DMS153 treated with DMSO at 0.1 percent for 48 hours (cell line): ENCODE data around the gene HMGCS1.
"Not testable (repeated sequence)": the region's sequence is repeated elsewhere in the genome, so short reads cannot be mapped to it uniquely, and the experiment has no call there.

ENCODE experiments used
- DNase-seq: peaks from one replicate; lab custom pipeline; 2025; ENCODE audit not compliant: unreplicated experiment; lab: John Stamatoyannopoulos, UW

HMGCS1 gene

DNA sequence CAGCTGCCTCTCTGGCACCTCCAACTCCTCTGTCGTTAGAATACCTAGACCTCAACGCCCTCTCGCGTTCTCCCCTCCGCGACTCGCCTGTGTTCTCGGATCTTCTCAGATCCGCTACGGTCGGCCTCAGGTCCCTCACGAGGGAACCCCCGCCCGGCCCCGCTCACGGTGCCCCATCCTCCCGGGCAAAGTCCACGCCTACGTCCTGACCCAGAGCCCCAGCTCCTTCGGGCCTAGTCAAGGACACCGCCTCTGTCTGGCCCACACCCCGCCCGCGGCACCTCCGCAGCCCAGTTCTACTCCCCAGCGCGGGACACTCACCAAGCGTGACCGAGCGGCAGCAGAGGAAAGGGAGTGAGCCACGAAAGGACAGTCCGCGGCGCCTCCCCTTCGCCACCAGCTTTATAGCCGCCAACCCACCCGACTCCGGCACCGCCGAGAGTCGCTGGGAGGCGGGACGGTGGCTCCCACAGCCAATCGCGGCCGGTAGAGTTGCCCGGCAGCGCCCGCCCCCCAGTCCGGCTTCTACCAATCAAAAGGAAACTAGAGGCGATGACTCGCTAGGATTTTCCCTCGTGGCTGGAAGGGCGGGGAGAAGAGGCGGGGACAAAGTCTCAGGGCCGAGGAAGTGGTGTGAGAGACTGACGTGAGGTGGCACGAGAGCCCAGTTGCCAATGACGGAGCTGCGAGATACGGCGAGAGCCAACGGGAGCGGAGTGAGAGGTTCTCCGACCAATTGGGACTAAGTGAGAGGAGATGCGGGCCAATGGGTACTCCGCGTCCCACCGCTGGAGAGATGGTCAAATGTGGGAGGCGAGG lies at the start of gene HMGCS1:
TSS of gene HMGCS1 (minus strand) at position 378 of the 819 bp plus-strand sequence. CDS start 14,447 bp downstream, outside the sequence.
- peak; percentile 99 for DNase-seq

DNA sequence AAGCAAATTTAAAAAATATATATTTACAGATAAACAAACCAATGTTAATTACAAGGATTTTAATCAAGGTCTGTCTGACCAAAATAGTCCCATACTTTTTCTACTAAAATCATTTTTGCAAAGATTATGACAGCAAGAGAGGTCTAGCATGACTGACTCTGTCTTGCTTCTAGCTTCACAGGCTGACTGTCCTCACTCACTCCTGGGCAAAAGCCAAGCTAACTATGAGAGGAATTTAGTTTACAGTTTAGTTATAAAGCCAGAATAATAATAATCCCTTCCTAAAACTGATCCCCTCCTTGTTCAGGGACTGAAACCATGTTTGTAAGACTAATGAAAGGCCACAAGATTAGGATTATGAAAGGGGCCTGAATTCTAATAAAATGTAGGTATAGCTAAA lies 45.5 kb upstream of the HMGCS1 start:
- DNase-seq: no peak

DNA sequence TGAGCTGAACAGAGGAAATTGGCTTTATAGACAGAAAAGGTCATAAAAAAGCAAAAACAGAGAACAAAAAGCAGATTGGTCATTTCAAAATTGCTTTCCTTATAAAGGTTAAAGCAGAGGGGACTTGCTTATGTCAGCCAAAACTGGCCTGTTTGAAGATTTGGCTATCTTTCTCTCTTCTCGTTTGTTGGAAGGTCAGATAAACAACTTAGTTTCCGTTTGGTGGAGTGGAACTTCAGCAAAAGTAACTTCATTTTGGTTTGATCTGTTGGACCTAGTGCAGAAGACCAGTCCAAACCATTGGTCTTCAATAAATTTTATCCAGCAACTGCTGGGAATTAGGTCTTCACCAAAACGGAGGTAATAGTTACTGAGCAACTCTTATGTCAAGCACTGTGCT lies 45.1 kb upstream of the HMGCS1 start:
- no peak for DNase-seq

DNA sequence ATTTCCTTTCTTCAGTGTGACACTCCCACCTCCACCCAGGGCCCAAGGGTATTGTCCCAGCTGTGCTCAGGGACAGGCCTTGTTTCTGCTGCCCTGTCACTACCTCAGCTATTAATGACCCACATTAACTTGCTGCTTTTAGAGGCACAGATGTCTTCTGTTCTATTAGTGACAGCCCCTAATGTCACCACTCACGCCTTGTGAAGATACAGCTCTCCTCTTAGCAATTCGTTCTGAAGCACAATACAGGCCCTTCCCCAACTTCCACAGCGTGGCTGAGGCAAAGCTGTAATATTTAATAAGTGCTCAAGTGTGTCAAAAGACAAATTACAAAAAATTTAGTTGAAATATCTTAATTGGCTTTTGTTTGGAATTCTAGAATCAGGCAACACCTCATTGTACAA lies 44.7 kb upstream of the HMGCS1 start:
- no peak for DNase-seq

DNA sequence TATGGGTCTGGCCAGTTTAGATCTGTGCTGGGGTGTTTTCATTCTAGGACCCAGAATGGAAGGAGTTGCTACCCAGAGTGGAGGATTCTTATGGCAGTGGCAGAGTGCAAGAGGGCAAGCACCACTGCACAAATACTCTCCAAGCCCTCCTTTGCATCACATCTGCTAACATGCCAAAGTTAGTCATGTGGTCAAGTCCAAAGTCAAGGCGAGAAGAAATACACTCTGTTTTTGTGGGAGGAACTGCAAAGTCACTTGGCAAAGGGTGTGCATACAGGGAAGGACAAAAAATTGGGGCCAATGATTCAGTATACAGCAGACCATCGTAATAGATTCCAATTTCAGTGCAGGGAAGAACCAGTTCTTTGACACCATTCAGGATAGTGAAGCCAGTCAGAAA lies 43.9 kb upstream of the HMGCS1 start:
- DNase-seq: no peak

GRCh38 chr5:43354774-43355173 lies 41.6 kb upstream of the HMGCS1 start:
- DNase-seq: no peak

- no peak for DNase-seq
Measured at GRCh38 chr5:43353668-43354067, 40.5 kb upstream of the HMGCS1 start.

DNA sequence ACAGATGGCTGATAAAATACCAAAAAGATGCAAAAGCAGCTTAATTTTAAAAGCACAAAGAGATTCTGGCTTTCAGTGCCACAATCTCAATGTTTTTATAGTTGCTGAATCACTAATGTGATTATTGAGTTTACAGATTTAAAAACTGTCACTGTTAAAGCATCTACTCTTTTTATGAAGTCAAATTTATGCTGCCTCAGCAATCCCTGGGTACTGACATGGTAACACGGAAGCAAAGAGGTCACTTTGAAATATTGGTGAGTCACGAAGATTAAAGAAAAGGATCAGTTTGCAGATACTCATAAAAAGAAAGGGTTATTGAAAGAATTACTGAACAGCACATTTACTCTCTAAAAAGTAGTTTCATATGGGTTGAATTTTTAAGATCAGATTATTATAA lies 39.7 kb upstream of the HMGCS1 start:
- no peak for DNase-seq

DNA sequence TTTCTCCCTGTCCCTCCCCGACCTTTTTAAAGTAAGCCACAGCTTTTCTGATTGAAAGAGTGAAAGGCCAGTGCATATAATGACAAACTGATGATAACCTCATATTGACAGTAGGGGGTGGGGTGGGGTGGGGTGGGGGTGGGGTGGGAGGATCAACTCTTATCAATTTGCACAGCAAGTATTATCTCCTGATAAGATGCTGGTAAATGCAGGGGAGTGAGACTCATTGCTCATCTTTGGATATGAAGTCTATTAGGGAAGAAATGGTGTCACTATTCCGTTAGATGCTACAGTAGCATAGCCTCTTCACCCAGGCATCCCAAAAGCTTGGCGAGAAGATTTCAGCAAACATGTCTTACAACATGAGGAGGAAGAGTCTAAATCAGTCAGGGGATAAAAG lies 38.9 kb upstream of the HMGCS1 start:
- no peak for DNase-seq

DNA sequence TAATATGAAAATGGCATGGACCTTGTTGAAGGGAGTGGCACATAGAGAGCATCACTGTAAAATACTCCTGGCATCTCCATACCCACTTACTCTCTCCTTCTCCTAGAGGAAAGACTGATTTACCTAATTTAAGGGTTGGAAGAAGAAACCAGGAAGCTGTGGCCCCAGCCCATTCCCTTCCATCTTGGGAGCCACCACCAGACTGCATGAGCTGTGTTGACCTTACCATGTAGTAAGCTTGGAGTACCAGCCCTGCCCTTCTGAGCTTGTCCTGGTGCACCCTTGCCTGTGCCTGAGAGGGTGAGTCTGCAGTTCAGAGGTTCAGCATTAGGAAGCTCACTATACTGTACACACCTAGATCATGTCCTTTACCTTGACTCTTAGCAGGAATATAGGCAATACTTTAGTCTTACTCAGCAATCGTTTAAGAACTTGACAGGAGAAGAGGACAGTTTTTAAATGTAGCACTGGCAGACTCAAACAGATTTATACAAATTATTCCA lies 35.7 kb upstream of the HMGCS1 start:
- no peak for DNase-seq

DNA sequence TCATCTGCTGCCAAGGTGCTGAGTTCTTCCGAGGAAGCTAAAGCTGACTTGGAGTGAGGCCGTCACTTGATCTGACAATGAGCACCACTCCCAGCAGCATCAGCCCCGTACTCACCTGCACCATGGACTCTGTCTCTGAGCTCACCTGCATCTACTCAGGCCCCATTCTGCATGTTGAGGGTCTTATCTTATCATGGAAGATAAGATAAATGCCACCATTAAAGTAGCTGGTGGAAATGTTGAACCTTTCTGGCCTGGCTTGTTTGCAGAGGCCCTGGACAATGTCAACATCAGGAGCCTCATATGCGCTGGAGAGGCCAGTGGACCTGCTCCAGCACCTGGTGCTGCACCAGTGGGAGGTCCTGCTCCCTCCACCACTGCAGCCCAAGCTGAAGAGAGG lies 35.0 kb upstream of the HMGCS1 start:
- no peak for DNase-seq

DNA sequence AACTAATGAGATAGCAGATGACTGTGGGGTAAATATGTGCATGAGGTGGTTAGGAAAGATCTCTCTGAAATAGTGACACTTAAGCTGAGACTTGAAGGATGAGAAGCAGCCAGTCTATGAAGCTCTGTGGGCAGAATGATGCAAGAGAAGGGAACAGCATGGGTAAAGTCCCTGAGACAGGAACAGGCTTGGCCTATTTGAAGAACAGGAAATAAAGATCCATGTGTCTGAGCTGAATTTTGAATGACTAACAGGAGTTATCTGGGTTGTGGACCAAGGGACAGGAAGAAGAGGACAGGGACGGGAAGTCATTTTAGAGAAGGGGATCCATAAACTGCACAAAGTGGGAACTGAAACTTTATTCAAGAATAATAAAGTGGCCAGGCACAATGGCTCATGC lies 25.6 kb upstream of the HMGCS1 start:
- no peak for DNase-seq

DNA sequence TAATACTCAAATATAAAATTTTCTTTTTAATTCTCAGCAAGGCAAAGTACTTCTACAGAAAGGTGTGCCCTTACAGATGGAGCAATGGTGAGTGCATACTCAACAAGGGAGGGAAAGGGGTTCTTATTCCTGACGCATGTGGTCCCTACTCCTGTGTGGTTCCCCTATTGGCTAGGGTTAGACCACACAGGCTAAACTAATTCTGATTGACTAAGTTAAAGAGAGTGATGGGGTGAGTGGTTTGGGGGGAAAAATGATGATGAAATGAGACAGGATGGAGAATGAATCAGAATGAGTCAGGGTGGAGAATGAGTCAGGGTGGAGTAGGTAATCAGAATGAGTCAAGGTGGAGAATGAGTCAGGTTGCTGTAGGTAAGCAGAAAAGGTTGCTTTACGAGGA lies 22.9 kb upstream of the HMGCS1 start:
- no peak for DNase-seq

GRCh38 chr5:43335681-43336080 lies 22.5 kb upstream of the HMGCS1 start:
- DNase-seq: no peak

- DNase-seq: no peak
Measured at GRCh38 chr5:43332401-43332800, 19.2 kb upstream of the HMGCS1 start.

DNA sequence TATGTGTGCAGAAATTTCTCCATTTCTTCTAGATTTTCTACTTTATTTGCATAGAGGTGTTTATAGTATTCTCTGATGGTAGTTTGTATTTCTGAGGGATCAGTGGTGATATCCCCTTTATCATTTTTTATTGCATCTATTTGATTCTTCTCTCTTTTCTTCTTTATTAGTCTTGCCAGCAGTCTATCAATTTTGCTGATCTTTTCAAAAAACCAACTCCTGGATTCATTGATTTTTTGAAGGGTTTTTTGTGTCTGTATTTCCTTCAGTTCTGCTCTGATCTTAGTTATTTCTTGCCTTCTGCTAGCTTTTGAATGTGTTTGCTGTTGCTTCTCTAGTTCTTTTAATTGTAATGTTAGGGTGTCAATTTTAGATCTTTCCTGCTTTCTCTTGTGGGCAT lies 12.4 kb upstream of the HMGCS1 start:
- not testable (repeated sequence) for DNase-seq

- DNase-seq: not testable (repeated sequence)
Measured at GRCh38 chr5:43323488-43323887, 10.3 kb upstream of the HMGCS1 start.

DNA sequence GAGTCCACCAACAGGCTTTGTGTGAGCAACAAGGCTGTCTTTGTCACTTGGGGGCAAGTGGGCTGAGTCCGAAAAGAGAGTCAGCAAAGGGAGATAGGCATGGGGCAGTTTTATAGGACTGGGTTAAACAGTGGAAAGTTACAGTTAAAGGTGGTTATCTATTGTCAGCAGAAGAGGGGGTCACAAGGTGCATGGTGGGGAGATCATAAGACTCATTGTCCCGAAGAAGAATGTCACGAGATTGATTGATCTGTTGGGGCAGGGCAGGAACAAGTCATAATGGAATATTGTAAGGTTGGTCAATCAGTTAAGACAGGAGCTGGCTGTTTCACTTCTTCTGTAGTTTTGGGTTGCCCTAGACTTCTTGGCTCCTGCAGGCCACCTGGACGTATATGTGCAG lies 7.6 kb upstream of the HMGCS1 start:
- no peak for DNase-seq

GRCh38 chr5:43316421-43316820 lies 3.2 kb upstream of the HMGCS1 start:
- no peak for DNase-seq

DNA sequence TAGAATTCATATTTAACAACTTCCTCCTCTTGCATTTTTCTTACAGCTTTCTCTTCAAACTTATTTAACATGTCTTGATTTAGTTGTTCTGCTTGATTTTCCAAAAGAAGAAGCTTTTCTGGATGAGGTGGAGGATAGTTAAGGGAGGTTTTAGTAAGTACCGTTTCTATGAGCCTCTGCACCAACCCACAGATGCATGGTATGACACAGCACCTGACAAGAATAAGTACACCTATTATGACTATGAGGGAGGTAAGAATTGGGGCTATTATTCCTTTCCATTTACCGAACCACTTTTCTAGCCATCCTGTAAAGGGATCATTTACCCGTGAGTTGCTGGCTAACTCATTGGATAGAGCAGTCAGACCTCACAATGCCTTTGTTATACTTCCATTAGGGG lies 2.5 kb upstream of the HMGCS1 start:
- no peak for DNase-seq

GRCh38 chr5:43315263-43315662 lies 2.1 kb upstream of the HMGCS1 start:
- DNase-seq: no peak

DNA sequence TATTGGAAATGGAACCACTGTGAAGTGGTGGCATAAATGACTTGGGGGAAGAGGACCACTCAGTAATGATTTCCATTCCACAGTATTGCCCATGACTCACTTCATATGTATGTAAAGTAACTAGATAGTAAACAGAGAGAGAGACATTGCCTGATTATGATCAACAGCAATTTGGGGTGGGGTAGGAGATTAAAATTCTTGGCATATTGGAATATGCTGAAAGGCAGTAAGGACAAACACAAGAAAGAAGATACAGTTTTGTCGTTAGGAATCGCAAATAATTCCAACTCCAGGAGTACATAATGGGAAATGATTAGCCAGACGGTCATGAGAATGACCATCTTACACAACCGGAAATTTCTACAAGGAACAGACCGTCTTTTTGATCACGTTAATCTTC lies 1.5 kb upstream of the HMGCS1 start:
- DNase-seq: no peak

DNA sequence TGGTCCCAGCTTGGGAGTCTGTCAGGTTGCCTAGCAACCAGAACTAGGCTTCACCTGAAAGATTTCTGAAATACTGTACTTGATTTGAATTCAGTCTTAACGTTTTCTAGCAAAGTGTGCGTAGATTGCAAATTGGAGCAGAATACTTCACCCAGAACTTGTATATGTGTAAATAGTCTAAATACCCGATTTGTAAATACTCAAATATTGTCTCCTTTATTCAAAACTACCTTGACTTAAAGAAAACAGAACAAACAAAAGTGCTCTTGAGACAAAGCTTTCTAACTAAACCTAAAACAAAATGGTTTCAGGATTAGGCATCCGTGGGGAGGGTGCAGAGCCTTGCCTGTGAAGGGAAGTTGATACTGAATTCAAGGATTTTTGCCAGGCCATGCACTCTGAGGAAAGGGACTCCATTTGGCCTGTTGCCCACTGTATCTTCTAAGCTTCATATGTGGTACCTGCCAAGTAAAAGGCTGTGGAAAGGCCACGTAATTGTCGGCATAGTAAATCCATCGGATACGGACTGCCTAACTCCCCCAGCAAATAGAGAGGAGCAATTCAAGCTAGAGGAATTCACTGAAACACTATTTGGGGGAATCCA lies 744 bp upstream of the HMGCS1 start:
- peak; percentile 58 for DNase-seq
